Osteocyte (in vitro differentiated cells): Measurements from ENCODE around the gene DDX11. TPM values are rescaled to one million over a fixed set of nuclear protein-coding genes. Genes with fewer than 3 reads are reported as not detected.
A peak's percentile ranks its signal among the peaks of the same experiment; 100 is the strongest.
"Not testable (repeated sequence)": the region's sequence is repeated elsewhere in the genome, so short reads cannot be mapped to it uniquely, and the experiment has no call there.

Experiments
- DNase-seq: peaks from one replicate; pipeline ENCODE4 v3.0.0; 2021; ENCODE audit warnings: mixed read lengths; ENCODE audit not compliant: unreplicated experiment; ENCODE audit errors: extremely low spot score
- H3K27ac Mint-ChIP-seq: one replicate; pipeline ENCODE4 v1.8.0; 2021; ENCODE audit warnings: mild to moderate bottlenecking, mixed read lengths; ENCODE audit not compliant: unreplicated experiment
- H3K27me3 Mint-ChIP-seq: one replicate; pipeline ENCODE4 v1.8.0; 2021; ENCODE audit warnings: mixed read lengths; ENCODE audit not compliant: unreplicated experiment
- H3K36me3 Mint-ChIP-seq: one replicate; pipeline ENCODE4 v1.8.0; 2021; ENCODE audit warnings: mixed read lengths; ENCODE audit not compliant: unreplicated experiment
- H3K4me1 Mint-ChIP-seq: one replicate; pipeline ENCODE4 v1.8.0; 2021; ENCODE audit warnings: mixed read lengths; ENCODE audit not compliant: unreplicated experiment
- H3K4me3 Mint-ChIP-seq: one replicate; pipeline ENCODE4 v1.8.0; 2021; ENCODE audit warnings: mild to moderate bottlenecking, moderate library complexity, mixed read lengths; ENCODE audit not compliant: unreplicated experiment
- H3K9me3 Mint-ChIP-seq: one replicate; pipeline ENCODE4 v1.8.0; 2021; ENCODE audit warnings: mixed read lengths; ENCODE audit not compliant: unreplicated experiment
- total RNA-seq: library from RNA; stranded (reverse); gene quantifications from 2 replicates; pipeline ENCODE4 v1.2.1, GENCODE V29; 2021
- TF ChIP-seq, protein P1 (sequence below): fragments of 200-600 bp; sonication (generic); IDR thresholded peaks from 2 replicates; pipeline ENCODE4 v1.5.0; 2021; ENCODE audit warnings: antibody characterized with exemption, mild to moderate bottlenecking, moderate library complexity

DDX11 gene
- total RNA-seq, 1 donor from 2014 or later: 52.9 TPM

DNA sequence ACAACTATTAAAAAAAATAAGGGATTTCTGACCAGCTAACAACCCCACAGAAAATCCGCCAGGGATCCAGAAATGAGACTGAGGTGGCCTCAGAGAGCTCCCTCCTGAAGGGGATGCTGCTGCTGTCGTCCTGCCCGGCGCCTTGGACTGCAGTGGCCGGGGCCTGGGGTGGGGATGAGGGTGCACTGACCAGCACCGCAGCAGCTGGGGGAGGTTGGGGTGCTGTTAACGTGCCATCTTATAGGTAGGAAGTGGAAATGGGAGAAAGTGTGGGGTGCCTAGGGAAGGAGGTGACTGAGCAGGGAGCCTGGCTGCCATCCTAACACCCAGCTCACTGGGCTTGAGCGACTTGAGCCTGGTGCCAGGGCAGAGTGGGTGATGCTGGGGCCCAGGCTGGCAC lies 32.0 kb downstream of the DDX11 start:
- H3K27ac Mint-ChIP-seq: no peak overlapping the region
- no peaks in the 10 kb centered on the region for H3K27me3 Mint-ChIP-seq
- no peak overlapping the region for H3K4me3 Mint-ChIP-seq
- peaks cover 8% of the 10 kb centered on the region for H3K4me1 Mint-ChIP-seq
- H3K36me3 Mint-ChIP-seq: peaks cover 19% of the 10 kb centered on the region
- no peak for DNase-seq
- TF ChIP-seq, protein P1, sequence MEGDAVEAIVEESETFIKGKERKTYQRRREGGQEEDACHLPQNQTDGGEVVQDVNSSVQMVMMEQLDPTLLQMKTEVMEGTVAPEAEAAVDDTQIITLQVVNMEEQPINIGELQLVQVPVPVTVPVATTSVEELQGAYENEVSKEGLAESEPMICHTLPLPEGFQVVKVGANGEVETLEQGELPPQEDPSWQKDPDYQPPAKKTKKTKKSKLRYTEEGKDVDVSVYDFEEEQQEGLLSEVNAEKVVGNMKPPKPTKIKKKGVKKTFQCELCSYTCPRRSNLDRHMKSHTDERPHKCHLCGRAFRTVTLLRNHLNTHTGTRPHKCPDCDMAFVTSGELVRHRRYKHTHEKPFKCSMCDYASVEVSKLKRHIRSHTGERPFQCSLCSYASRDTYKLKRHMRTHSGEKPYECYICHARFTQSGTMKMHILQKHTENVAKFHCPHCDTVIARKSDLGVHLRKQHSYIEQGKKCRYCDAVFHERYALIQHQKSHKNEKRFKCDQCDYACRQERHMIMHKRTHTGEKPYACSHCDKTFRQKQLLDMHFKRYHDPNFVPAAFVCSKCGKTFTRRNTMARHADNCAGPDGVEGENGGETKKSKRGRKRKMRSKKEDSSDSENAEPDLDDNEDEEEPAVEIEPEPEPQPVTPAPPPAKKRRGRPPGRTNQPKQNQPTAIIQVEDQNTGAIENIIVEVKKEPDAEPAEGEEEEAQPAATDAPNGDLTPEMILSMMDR: no peak
- H3K9me3 Mint-ChIP-seq: no peaks in the 10 kb centered on the region

DNA sequence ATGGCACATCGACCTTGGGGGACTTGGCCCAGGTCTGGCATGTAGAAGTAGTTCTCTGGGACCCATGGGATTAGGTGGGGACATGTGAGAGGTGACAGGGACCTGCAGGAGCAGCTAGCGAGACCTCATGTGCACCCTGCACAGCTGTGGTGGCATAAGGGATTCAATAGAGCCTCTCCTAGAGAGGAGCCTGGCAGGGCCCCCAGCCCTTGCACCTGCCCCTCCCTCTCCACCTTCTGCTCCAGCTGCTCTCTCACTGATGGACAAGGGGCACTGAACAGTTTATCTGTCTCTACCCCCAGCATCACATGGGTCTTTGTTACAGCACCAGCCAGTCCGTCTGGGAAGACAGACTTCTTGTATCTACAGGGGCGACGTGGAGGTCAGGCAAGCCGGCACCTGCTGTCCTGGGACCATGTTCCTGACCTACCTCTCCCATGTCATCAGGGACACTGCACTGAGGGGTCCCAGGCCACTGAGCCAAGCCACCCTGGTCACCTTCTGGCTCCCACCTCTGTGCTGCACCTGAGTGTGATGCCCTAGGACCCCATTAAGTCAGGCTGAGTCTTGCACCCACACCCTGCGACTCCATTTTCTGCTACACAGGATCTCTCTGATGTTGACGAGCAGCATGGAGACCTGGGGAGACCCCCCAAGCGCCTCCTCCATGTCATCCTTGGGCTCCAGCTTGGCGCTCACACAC lies 32.6 kb downstream of the DDX11 start:
- Mint-ChIP-seq H3K9me3 (no peaks in the 10 kb centered on the region), H3K4me3 (no peak overlapping the region), H3K27me3 (no peaks in the 10 kb centered on the region), H3K36me3 (peaks cover 19% of the 10 kb centered on the region), H3K27ac (no peak overlapping the region), H3K4me1 (peaks cover 8% of the 10 kb centered on the region)
- TF ChIP-seq, protein P1: no peak
- no peak for DNase-seq

DNA sequence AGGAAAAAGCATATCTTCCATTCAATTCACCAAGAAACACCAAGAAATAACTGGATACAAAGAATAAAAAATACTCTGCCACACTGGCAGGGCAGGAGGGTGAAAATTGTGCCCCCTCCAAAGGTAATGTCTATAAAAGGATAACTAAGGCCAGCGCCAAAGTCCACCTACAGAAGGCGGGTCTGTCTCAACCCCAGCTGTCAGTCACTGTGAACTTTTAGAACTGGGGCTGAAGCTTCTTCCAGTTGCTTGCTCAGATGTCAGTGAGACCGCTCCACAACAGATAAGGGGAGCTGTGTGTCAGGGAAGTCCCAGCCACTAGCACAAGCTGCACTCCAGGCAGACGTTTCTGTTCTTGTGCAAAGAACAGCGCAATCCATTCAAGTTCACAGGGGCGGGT lies 36.1 kb downstream of the DDX11 start:
- H3K36me3 Mint-ChIP-seq, H3K27ac Mint-ChIP-seq, H3K9me3 Mint-ChIP-seq, H3K27me3 Mint-ChIP-seq, H3K4me3 Mint-ChIP-seq, DNase-seq: not testable (repeated sequence)
- H3K4me1 Mint-ChIP-seq: peaks cover 13% of the 10 kb centered on the region

DNA sequence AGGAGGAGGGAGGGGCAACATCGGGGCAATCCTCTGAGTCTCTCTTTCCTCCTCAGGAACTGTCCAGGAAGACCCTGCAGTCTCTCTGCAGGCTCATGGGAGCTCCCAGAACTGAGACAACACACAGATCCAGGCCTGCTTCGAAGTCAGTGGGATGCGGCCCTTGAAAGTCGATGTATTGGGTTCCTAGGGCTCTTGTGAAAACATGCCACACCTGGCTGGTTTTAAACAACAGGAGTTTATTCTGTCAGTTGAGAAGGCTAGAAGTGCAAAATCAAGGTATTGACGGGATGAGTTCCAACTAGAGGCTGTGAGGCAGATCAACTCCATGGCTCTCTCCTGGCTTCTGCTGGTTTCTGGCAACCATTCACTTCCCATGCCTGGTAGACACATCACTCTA lies 36.6 kb downstream of the DDX11 start:
- not testable (repeated sequence) for DNase-seq, H3K27ac Mint-ChIP-seq, H3K9me3 Mint-ChIP-seq, H3K36me3 Mint-ChIP-seq, H3K4me3 Mint-ChIP-seq, H3K27me3 Mint-ChIP-seq
- H3K4me1 Mint-ChIP-seq: peaks cover 13% of the 10 kb centered on the region

DNA sequence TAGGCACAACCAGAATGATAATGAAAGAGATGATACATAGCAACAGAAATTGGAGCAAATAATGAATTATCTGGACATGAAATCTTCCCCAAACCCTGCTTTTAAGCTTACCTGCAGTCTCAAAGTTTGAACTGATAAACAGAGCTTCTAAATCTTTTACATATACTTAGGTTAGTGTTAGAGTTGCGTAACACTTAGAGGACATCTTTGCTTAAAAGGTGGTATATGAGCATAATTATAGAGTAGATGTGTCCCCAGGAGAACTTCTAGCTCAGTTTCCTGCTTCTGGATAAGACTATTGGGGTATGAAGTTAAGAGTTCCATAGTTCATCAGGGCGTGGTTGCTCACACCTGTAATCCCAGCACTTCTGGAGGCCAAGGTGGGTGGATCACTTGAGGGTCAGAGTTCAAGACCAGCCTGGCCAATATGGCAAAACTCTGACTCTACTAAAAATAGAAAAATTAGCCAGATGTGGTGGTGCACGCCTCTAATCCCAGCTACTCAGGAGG lies 41.5 kb downstream of the DDX11 start:
- not testable (repeated sequence) for H3K9me3 Mint-ChIP-seq, H3K27ac Mint-ChIP-seq, H3K4me3 Mint-ChIP-seq, H3K36me3 Mint-ChIP-seq, DNase-seq
- H3K27me3 Mint-ChIP-seq: peaks cover 14% of the 10 kb centered on the region
- peaks cover 25% of the 10 kb centered on the region for H3K4me1 Mint-ChIP-seq

DNA sequence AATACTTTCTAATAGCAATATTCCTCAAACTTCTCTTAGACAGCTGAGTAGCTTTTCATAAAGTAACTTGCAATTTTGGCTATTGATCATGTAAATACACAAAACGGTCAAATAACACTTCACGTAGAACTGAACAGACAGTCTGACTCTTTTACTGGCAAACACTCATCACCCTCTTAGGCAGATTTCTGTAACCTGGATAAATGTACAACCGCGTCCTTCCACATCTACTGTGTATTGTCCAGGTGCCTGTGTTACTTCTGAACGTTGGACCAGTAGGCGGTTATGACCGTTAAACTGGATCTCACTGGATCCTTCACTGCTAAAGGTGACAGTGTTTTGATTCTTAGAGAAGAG lies 43.2 kb downstream of the DDX11 start:
- Mint-ChIP-seq H3K27me3 (peaks cover 16% of the 10 kb centered on the region), H3K4me1 (peaks cover 27% of the 10 kb centered on the region), H3K4me3 (peak overlapping the region; percentile 72)
- not testable (repeated sequence) for H3K9me3 Mint-ChIP-seq, H3K27ac Mint-ChIP-seq, H3K36me3 Mint-ChIP-seq, DNase-seq

DNA sequence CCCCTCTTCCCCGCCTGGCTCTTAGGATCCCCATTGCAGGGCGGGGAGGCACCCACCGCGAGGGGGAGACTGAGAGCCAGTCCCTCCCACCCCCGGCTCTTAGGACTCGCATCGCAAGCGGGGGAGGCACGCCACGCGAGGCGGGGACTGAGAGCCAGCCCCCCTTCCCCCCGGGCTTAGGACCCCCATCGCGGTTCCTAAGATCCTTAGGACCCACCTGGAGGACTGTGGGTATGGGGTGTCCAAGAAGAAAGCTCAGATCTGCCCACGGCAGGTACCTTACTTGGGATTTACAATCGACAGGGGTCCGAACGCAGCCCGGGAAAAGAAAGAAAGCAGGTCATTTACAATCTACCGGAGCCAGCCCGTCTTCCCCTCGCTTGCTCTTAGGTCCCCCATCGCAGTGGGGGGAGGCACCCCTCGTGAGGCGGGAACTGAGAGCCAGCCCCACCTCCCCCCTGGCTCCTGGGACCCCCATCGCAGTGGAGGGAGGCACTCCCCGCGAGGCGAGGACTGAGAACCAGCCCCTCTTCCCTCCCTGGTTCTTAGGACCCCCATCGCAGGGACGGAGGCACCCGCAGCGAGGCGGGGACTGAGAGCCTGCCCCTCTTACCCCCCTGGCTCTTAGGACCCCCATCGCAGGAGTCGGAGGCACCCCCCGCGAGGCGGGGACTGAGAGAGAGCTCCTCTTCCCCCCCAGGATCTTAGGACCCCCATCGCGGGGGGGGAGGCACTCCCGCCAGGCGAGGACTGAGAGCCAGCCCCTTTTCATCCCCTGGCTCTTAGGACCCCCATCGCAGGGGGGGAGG lies 43.7 kb downstream of the DDX11 start:
- no peaks in the 10 kb centered on the region for H3K36me3 Mint-ChIP-seq
- peaks cover 27% of the 10 kb centered on the region for H3K4me1 Mint-ChIP-seq
- peak; percentile 86 for DNase-seq
- no peaks in the 10 kb centered on the region for H3K9me3 Mint-ChIP-seq
- peak overlapping the region; percentile 72 for H3K4me3 Mint-ChIP-seq
- H3K27ac Mint-ChIP-seq: no peak overlapping the region
- peaks cover 16% of the 10 kb centered on the region for H3K27me3 Mint-ChIP-seq
- TF ChIP-seq, protein P1: peak; percentile 80
